ENCODE data around the gene DNAJC5.
"Not testable (repeated sequence)": the region's sequence is repeated elsewhere in the genome, so short reads cannot be mapped to it uniquely, and the experiment has no call there.

Gene DNAJC5

DNA sequence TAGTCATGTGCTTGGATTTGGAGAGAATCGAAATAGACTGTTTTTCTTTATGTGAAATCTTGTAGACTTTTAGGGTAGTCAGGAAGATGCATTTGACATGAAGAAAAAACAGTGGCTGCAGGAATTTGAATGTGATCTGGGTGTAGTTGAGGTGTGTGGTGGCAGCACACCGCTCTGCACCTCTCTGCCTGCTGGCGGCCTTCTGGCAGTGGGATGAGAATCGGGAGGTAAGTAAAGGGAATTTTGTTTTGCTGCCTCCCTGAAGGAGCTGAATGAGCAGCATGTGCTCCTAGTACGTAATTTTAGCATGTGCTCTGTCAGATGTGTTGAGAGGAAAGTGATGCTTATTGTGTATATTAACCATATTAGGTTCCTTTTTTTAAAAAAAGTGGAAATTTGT is 26.7 kb upstream of the DNAJC5 start:
- H3K27ac Mint-ChIP-seq = no peak overlapping the region
- peaks cover 19% of the 10 kb centered on the region for H3K36me3 Mint-ChIP-seq

DNA sequence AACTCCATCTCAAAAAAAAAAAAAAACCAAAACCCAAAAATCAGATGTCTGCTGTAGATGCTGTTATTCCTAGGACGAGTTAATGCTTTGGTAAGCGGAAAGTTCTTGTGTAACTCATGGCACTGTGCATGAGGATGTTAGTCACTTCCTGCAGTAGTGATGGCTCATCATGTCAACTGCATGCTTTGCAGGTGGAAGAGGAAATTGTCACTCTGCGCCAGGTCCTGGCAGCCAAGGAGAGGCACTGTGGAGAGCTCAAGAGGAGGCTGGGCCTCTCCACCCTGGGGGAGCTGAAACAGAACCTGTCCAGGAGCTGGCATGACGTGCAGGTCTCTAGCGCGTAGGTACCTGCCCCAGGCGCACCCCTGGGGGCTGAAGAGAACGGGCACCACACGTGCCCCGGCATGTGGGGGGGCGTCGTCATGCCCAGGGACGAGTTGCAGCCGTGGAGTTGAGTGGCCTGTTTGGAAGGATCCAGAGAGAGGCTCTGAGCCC is 21.4 kb upstream of the DNAJC5 start:
- Mint-ChIP-seq H3K4me3 (no peak overlapping the region), H3K9me3 (no peaks in the 10 kb centered on the region), H3K36me3 (peaks cover 44% of the 10 kb centered on the region), H3K4me1 (peaks cover 15% of the 10 kb centered on the region), H3K27me3 (no peaks in the 10 kb centered on the region), H3K27ac (peak overlapping the region; percentile 88)
- CTCF ChIA-PET = no interaction called here
- peak; percentile 55 for DNase-seq

More for the DNA sequence above, 26.7 kb upstream of the DNAJC5 start:
- CTCF ChIA-PET = no interaction called here
- H3K27me3 Mint-ChIP-seq = no peaks in the 10 kb centered on the region
- peaks cover 28% of the 10 kb centered on the region for H3K4me1 Mint-ChIP-seq
- H3K9me3 Mint-ChIP-seq = no peaks in the 10 kb centered on the region
- no peak for DNase-seq
- no peak overlapping the region for H3K4me3 Mint-ChIP-seq

DNA sequence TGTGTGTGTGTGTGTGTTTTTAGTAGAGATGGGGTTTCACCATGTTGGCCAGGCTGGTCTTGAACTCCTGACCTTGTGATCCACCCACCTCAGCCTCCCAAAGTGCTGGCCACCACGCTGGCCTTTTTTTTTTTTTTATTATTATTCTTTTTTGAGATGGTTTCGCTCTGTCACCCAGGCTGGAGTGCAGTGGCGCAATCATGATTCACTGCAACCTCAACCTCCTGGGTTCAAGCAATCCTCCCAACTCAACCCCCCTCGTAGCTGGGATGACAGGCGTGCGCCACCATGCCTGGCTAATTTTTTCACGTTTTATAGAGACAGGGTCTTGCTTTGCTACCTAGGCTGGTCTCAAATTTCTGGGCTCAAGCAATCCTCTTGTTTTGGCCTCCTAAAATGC is 20.7 kb upstream of the DNAJC5 start:
- DNase-seq, CTCF ChIA-PET, H3K4me3 Mint-ChIP-seq, H3K9me3 Mint-ChIP-seq, H3K27ac Mint-ChIP-seq, H3K27me3 Mint-ChIP-seq: not testable (repeated sequence)
- peaks cover 42% of the 10 kb centered on the region for H3K36me3 Mint-ChIP-seq
- peaks cover 15% of the 10 kb centered on the region for H3K4me1 Mint-ChIP-seq

DNA sequence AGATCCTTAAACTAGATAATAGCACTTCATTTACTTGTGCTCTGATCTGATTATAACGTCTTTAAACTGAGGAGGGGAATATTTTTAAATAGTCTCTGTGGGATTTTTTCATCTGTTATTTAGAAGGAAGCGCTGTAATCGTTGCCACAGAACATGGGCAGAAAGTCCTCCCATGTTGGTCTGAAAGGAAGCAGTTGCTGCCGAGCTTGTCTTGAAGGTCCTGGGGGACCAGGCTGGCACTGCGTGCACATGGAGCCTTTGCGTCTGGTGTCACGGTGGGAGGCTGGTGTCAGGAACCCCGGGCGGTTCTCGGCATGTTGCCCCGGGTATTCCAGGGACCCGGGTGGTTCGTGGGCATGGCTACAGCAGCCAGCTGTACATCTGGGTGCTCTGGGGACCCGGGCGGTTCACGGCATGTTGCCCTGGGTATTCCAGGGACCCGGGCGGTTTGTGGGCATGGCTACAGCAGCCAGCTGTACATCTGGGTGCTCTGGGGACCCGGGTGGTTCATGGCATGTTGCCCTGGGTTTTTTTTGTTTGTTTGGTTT is 18.4 kb upstream of the DNAJC5 start:
- Mint-ChIP-seq H3K27ac (no peak overlapping the region), H3K36me3 (peaks cover 34% of the 10 kb centered on the region), H3K9me3 (no peaks in the 10 kb centered on the region), H3K4me3 (no peak overlapping the region), H3K27me3 (no peaks in the 10 kb centered on the region), H3K4me1 (peaks cover 15% of the 10 kb centered on the region)
- DNase-seq = no peak
- CTCF ChIA-PET = no interaction called here

DNA sequence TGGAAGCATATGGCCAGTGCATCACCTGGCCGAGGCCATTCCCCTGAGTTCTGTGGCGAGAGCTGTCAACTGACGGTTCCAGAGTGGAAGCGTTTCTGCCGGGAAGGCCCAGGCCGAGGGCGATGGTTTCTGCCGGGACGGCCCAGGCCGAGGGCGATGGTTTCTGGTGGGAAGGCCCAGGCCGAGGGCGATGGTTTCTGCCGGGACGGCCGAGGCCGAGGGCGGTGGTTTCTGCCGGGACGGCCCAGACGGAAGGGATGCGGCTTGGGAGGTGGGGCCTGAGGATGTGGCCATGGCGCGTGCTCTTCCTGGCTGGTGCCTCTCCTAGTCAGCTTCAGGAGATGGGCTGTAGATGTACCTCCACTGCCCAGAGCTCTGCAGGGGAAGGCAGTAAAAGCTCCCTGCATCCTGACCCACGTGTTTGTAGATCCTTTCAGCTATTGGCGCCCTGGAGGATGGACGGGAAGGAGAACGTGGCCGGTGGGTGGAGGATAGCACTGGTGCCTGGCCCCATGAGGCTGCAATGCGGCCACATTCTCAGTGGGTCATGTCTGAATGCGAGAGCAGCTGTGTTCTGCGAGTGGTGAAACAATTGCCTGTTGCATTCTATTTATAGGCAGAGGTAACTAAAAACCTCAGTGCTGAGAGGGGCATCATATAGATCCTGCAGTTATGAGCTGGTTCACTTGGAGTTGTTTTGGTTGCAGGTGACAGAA is 17.0 kb upstream of the DNAJC5 start:
- Mint-ChIP-seq H3K4me3 (no peak overlapping the region), H3K27me3 (no peaks in the 10 kb centered on the region), H3K27ac (no peak overlapping the region), H3K4me1 (peaks cover 11% of the 10 kb centered on the region), H3K36me3 (peaks cover 35% of the 10 kb centered on the region), H3K9me3 (no peaks in the 10 kb centered on the region)
- DNase-seq = no peak
- CTCF ChIA-PET = no interaction called here

DNA sequence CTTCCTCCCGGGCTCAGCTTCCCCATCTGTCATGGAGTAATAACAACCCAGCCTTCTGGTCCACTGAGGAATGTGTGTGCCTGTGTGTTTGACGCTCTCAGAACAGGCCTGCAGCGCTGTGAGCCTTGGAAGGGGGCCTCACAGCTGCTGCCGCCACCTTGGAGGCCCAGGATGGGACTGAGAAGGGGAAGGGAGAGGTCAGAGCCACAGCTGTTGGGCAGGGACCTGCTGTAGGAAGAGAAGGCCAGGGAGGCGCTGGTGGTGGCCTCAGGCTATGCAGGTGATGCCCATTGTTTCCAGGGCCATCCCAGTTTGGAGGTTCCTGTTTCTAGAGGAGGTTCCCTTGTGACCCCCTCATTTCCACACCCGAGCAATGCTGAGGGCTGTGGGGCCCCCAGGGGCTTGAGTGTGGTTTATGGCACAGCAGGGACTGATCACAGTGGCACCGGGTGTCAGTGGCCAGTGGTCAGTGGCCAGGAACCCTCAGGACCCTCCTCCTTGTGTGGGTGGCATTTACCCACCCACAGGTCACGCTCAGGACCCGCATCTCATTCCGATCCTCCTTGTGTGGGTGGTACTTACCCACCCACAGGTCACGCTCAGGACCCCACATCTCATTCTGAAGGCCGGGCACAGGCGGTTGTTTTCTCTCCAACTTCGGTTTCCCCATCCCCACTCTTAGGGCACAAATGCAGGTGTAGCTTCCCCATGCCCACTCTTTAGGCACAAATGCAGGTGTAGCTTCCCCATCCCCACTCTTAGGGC is 15.8 kb upstream of the DNAJC5 start:
- no peak for DNase-seq
- Mint-ChIP-seq H3K4me1 (peaks cover 3% of the 10 kb centered on the region), H3K4me3 (no peak overlapping the region), H3K36me3 (peaks cover 34% of the 10 kb centered on the region), H3K9me3 (no peaks in the 10 kb centered on the region), H3K27me3 (no peaks in the 10 kb centered on the region), H3K27ac (no peak overlapping the region)
- CTCF ChIA-PET = no interaction called here

DNA sequence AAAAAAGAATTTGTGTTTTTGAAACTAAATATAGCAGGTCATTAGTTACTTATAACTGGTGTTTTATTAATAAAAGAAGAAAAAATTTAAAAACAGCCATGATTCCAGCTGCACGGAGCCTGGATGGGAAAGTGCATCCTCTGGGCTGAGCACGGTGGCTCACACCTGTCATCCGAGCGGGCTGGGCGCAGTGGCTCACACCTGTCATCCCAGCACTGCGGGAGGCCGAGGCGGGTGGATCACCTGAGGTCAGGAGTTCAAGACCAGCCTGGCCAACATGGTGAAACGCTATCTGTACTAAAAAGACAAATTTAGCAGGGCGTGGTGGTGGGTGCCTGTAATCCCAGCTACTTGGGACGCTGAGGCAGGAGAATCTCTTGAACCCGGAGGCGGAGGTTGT is 14.0 kb upstream of the DNAJC5 start:
- H3K4me1 Mint-ChIP-seq, H3K4me3 Mint-ChIP-seq, H3K9me3 Mint-ChIP-seq, H3K27me3 Mint-ChIP-seq, DNase-seq, CTCF ChIA-PET, H3K27ac Mint-ChIP-seq: not testable (repeated sequence)
- H3K36me3 Mint-ChIP-seq = peaks cover 27% of the 10 kb centered on the region

DNA sequence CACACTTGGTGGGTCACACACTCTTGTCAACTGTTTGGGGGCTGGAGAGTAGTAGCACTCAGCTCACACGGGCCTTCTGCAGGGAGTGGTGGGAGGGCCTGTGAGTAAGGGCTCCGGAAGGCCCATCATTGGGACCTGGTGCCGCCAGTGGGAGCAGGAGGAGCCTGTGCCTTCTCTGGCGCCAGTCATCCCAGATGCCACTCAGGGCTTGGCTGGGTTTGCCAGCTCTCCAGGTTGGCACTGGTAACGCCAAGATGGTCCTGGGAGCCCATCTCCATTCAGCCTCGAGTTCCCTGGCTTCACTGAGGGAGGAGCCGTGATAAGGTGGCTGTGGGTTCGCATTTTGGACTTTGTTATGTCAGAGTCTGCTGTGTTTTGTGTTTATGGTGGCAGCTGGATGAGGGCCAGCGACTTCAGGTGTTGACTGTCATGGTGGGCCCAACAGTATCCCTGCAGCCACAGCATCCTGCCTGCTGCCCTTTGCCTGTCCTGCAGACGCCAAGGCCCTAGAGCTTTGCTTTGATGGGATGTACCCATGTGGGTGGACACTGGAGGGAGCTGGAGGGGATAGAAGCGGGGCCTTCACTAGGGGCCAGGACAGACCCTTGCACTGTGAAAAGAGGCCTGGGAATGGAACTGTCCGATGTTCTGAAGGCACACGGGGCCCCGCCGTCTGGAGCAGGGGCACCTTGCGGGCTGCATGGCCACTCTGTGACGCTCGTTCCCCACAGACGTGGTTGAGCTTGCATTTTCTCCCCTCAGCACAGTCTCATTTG is 13.3 kb upstream of the DNAJC5 start:
- Mint-ChIP-seq H3K9me3 (no peaks in the 10 kb centered on the region), H3K4me3 (no peak overlapping the region), H3K4me1 (no peaks in the 10 kb centered on the region), H3K27me3 (no peaks in the 10 kb centered on the region), H3K36me3 (peaks cover 21% of the 10 kb centered on the region), H3K27ac (no peak overlapping the region)
- DNase-seq = no peak
- CTCF ChIA-PET = no interaction called here

DNA sequence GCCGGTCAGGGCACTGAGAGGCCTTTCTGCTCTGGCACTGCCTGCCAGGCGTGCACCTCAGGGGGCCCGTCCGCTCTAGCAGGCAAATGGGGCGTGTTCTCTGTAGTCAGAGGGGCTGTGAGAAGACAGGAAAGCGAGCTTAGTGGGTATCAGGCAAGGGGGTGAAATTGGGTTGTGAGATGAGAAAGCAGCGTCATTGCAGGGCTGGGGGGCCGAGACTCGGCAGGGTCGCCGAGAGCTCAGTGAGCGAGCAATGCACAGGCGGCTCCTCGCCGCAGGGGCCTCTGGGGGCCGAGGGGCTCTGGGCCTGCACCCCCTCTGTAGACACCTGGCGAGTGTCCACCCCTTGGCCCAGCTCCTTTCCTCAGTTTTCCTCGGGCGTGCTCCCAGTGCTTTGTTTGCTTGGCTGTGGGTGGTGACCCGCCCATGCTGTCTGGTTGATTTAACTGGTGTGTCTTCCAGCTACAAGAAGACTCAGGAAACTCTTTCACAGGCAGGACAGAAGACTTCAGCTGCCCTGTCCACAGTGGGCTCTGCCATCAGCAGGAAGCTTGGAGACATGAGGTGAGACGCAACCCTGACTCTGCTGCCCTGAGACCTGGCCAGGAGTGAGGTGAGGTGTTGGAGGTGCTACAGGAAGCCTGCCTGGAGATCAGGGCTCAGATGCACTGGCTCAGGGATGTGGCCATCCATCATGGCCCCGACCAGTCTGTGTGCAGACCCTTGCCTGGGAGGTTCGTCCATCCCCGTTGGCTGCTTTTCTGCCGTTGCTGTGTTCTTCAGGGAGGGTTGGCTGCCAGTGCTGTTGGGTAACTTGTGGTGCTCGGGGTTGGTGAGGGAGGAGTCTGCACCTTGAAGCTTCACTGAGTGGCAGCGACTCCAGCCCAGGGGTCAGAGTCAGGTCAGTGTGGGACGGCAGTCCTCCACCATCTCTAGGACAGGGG is 12.4 kb upstream of the DNAJC5 start:
- no peak for DNase-seq
- Mint-ChIP-seq H3K9me3 (no peaks in the 10 kb centered on the region), H3K27ac (no peak overlapping the region), H3K36me3 (peaks cover 21% of the 10 kb centered on the region), H3K4me1 (peaks cover 2% of the 10 kb centered on the region), H3K4me3 (no peak overlapping the region), H3K27me3 (no peaks in the 10 kb centered on the region)
- CTCF ChIA-PET = no interaction called here

DNA sequence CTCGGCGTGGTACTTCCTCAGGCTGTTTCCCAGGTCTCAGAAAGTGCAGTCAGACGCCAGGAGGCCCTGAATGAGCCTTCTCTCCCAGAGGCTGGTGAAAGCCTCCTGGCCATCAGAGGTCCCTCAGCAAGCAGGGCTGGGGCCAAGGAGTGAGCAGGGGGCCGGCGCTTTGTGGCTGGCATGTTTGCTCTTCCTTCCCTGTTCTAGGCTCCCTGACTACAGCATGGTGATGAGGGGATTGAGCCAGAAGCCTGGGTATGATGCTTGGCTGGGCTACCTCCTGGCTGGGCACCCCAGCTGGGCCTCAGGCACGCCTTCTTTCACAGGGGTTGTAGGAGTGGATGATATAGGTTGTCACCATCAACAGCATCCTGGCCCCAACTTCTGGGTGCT is 11.7 kb upstream of the DNAJC5 start:
- Mint-ChIP-seq H3K9me3 (no peaks in the 10 kb centered on the region), H3K27ac (no peak overlapping the region), H3K27me3 (no peaks in the 10 kb centered on the region), H3K4me1 (peaks cover 2% of the 10 kb centered on the region), H3K4me3 (no peak overlapping the region), H3K36me3 (peaks cover 17% of the 10 kb centered on the region)
- CTCF ChIA-PET = no interaction called here
- no peak for DNase-seq

DNA sequence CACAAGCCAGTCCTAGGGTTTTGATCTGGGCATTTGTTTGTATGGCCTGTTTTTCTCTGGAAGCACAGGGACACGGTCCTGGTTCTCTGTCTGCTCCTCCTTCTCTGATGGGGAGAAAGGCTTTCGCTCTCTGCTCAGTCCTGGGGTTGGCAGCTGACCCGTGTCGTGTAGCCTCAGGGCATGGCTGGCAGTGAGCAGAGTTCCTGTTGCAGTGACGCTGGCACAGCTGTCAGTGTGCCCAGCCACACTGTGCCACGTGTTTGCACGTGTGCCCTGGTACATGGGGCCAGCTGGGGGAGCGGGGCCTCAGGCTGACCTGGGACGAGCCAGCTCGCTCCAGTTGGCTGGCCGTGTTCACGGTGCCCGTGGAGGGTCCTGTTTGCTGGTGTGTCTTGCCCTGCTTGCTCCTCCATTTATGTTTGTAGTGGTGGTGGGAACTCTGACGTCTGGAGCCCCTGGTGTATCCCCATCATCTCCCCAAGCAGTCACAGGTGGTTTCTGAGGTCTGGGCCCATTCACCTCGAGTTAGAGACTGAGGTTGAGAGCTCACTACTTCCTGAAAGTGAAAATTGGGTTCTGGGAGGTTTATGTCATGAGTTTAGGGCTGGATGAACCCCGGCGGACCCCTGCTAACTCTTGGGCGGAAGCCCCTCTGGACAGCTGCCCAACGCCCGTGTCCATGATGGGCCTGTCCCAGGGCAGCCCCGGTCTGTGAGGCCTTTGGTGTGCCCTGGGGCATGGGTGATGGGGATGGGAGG is 10.2 kb upstream of the DNAJC5 start:
- no peaks in the 10 kb centered on the region for H3K9me3 Mint-ChIP-seq
- H3K27ac Mint-ChIP-seq = no peak overlapping the region
- H3K27me3 Mint-ChIP-seq = no peaks in the 10 kb centered on the region
- peaks cover 20% of the 10 kb centered on the region for H3K36me3 Mint-ChIP-seq
- no peak overlapping the region for H3K4me3 Mint-ChIP-seq
- CTCF ChIA-PET = interaction anchor here (0.6 to 0.7 kb wide), 2 partner anchors 9 to 79 kb away, joined by 3 read pairs; no protein-coding TSS in a partner anchor
- no peak for DNase-seq
- peaks cover 2% of the 10 kb centered on the region for H3K4me1 Mint-ChIP-seq

DNA sequence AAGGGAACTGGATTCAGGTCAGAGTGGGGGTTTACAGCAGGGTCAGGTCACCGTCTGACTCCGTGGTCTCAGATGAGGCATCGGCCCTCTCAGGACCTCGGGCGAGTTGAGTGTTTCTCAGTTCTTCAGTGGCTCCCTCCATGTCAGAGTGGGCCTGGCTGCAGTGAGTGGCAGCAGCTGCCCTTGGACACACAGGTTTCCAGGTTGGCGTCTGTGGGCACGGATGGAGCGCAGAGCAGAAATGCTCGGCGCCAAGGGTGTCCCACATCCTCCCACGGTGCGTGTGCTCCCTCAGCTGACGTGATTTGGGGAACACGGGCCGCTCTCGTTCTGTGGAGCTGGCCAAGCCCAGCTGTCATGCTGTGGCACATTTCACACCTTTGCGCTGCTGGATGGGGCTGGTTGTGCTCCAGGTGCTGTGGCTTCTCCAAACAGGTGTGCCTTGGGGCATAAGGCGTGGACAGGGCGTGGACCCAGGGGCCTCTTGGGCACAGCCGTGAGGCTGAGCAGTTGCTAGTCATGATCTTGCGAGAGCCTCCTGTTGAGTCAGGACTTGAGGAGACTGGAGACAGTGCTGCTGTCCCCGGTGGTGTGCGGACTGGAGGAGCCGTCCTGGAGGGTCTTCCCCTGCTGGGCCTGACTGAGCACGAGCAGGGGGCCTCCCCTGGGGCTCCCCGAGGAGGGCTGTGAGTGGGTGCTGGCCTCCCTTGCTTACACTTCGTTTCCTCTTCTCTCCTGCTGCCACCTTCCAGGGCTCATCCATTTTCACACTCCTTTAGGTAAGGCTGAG is 9.5 kb upstream of the DNAJC5 start:
- H3K9me3 Mint-ChIP-seq = no peaks in the 10 kb centered on the region
- H3K4me1 Mint-ChIP-seq = peaks cover 2% of the 10 kb centered on the region
- H3K27me3 Mint-ChIP-seq = no peaks in the 10 kb centered on the region
- H3K27ac Mint-ChIP-seq = no peak overlapping the region
- H3K36me3 Mint-ChIP-seq = peaks cover 22% of the 10 kb centered on the region
- no peak for DNase-seq
- no peak overlapping the region for H3K4me3 Mint-ChIP-seq
- CTCF ChIA-PET = interaction anchor here (0.6 kb wide), 1 partner anchor 80 kb away, joined by 3 read pairs; no protein-coding TSS in a partner anchor
